Sigmoid colon (tissue), 3 donors: Measurements from ENCODE around the gene CDNF.

Experiments used
- CTCF ChIP-seq, 4 experiments: fragments of 450-650 bp in 3 of 4; fragments of 200-600 bp in 1 of 4; IDR thresholded peaks; one replicate each; pipeline ENCODE4 v1.5.1; 2016 to 2019; ENCODE audit warnings: antibody characterized with exemption in 4 of 4, mild to moderate bottlenecking in 3 of 4, moderate library complexity in 2 of 4
- POLR2A ChIP-seq, 2 donors: fragments of 450-650 bp; IDR thresholded peaks; one replicate each; pipeline ENCODE4 v1.6.1; 2016; ENCODE audit warnings: antibody characterized with exemption in 2 of 2, mild to moderate bottlenecking in 2 of 2, moderate library complexity in 2 of 2

- no peak for TF ChIP-seq CTCF (IDR thresholded peaks at IDR 0.05)
- TF ChIP-seq POLR2A (IDR thresholded peaks at IDR 0.05) = no peak
Observed at GRCh38 chr10:14772399-14772798, 65.4 kb downstream of the CDNF start.
